SW480 (cell line): Measurements from ENCODE around the gene DNAJC25.
"Not testable (repeated sequence)": the region's sequence is repeated elsewhere in the genome, so short reads cannot be mapped to it uniquely, and the experiment has no call there.

Experiments
- DNase-seq: peaks from one replicate; pipeline ENCODE4 v3.0.0-alpha.2; 2016; ENCODE audit warnings: low spot score

Gene DNAJC25

GRCh38 chr9:111631214-111631971, at the start of gene DNAJC25:
Gene DNAJC25, plus strand, starts transcription at chr9:111631334. Its CDS starts 74 bp downstream, at chr9:111631408.
- DNase-seq: peak; percentile 99

- no peak for DNase-seq
Measured at GRCh38 chr9:111582888-111583287, 48.2 kb upstream of the DNAJC25 start.

GRCh38 chr9:111586378-111586777, 44.8 kb upstream of the DNAJC25 start:
- DNase-seq: no peak

GRCh38 chr9:111588846-111589245, 42.3 kb upstream of the DNAJC25 start:
- DNase-seq: no peak

GRCh38 chr9:111597852-111598732, 33.0 kb upstream of the DNAJC25 start:
- peak; percentile 56 for DNase-seq

GRCh38 chr9:111598733-111599091, 32.4 kb upstream of the DNAJC25 start:
- DNase-seq: no peak

- peak; percentile 73 for DNase-seq
Measured at GRCh38 chr9:111599092-111599954, 31.8 kb upstream of the DNAJC25 start, which contains the start of gene PTGR1. Gene PTGR1, minus strand, starts transcription at chr9:111599647. Its CDS starts 2,225 bp downstream, at chr9:111597422.

- no peak for DNase-seq
Measured at GRCh38 chr9:111599955-111600343, 31.2 kb upstream of the DNAJC25 start.

GRCh38 chr9:111601237-111602018, 29.7 kb upstream of the DNAJC25 start:
- no peak for DNase-seq

GRCh38 chr9:111603041-111603440, 28.1 kb upstream of the DNAJC25 start:
- DNase-seq: no peak

- no peak for DNase-seq
Measured at GRCh38 chr9:111604054-111604615, 27.0 kb upstream of the DNAJC25 start.

- no peak for DNase-seq
Measured at GRCh38 chr9:111605041-111605559, 26.0 kb upstream of the DNAJC25 start.

GRCh38 chr9:111610149-111610548, 21.0 kb upstream of the DNAJC25 start:
- no peak for DNase-seq

- DNase-seq: no peak
Measured at GRCh38 chr9:111610845-111611244, 20.3 kb upstream of the DNAJC25 start.

- peak; percentile 52 for DNase-seq
Measured at GRCh38 chr9:111613436-111614040, 17.6 kb upstream of the DNAJC25 start.

- DNase-seq: no peak
Measured at GRCh38 chr9:111615928-111616327, 15.2 kb upstream of the DNAJC25 start.

- not testable (repeated sequence) for DNase-seq
Measured at GRCh38 chr9:111617349-111617748, 13.8 kb upstream of the DNAJC25 start.

- DNase-seq: peak; percentile 36
Measured at GRCh38 chr9:111621895-111622480, 9.1 kb upstream of the DNAJC25 start.

- peak; percentile 64 for DNase-seq
Measured at GRCh38 chr9:111622626-111623025, 8.5 kb upstream of the DNAJC25 start.
